ENCODE results near the gene CBLIF.
"Not testable (repeated sequence)": the region's sequence is repeated elsewhere in the genome, so short reads cannot be mapped to it uniquely, and the experiment has no call there.

CBLIF gene

GRCh38 chr11:59845399-59845798 lies at the start of gene CBLIF:
TSS of gene CBLIF (minus strand) at chr11:59845499. CDS start at chr11:59845453, 46 bp downstream.
- DNase-seq (ENCODE audit: low read depth) = no peak

GRCh38 chr11:59894616-59895015 lies 49.3 kb upstream of the CBLIF start:
- DNase-seq (ENCODE audit: low read depth) = no peak

- peak; percentile 40 for DNase-seq (ENCODE audit: low read depth)
Observed at GRCh38 chr11:59891781-59892181, 46.5 kb upstream of the CBLIF start.

GRCh38 chr11:59887156-59887555 lies 41.9 kb upstream of the CBLIF start:
- not testable (repeated sequence) for DNase-seq (ENCODE audit: low read depth)

GRCh38 chr11:59883597-59883996 lies 38.3 kb upstream of the CBLIF start:
- DNase-seq (ENCODE audit: low read depth) = no peak

GRCh38 chr11:59879567-59879966 lies 34.3 kb upstream of the CBLIF start:
- DNase-seq (ENCODE audit: low read depth) = no peak

GRCh38 chr11:59878575-59878974 lies 33.3 kb upstream of the CBLIF start, which contains the start of gene OOSP3:
TSS of gene OOSP3 (plus strand) at chr11:59878782. CDS start at chr11:59878809, 27 bp downstream.
- DNase-seq (ENCODE audit: low read depth) = no peak

- no peak for DNase-seq (ENCODE audit: low read depth)
Observed at GRCh38 chr11:59877784-59878183, 32.5 kb upstream of the CBLIF start.

GRCh38 chr11:59877325-59877724 lies 32.0 kb upstream of the CBLIF start:
- no peak for DNase-seq (ENCODE audit: low read depth)

- DNase-seq (ENCODE audit: low read depth) = no peak
Observed at GRCh38 chr11:59875856-59876519, 30.7 kb upstream of the CBLIF start.

- no peak for DNase-seq (ENCODE audit: low read depth)
Observed at GRCh38 chr11:59872076-59872475, 26.8 kb upstream of the CBLIF start.

- DNase-seq (ENCODE audit: low read depth) = no peak
Observed at GRCh38 chr11:59867946-59868345, 22.6 kb upstream of the CBLIF start.

GRCh38 chr11:59866836-59867235 lies 21.5 kb upstream of the CBLIF start:
- no peak for DNase-seq (ENCODE audit: low read depth)

GRCh38 chr11:59866397-59866796 lies 21.1 kb upstream of the CBLIF start, which contains the start of gene TCN1:
TSS of gene TCN1 (minus strand) at chr11:59866487. CDS start at chr11:59866470, 17 bp downstream.
- DNase-seq (ENCODE audit: low read depth) = peak; percentile 29

GRCh38 chr11:59865031-59865430 lies 19.7 kb upstream of the CBLIF start:
- DNase-seq (ENCODE audit: low read depth) = no peak

GRCh38 chr11:59862252-59862651 lies 17.0 kb upstream of the CBLIF start:
- no peak for DNase-seq (ENCODE audit: low read depth)

GRCh38 chr11:59859673-59860072 lies 14.4 kb upstream of the CBLIF start:
- DNase-seq (ENCODE audit: low read depth) = no peak

- DNase-seq (ENCODE audit: low read depth) = no peak
Observed at GRCh38 chr11:59857439-59858434, 12.4 kb upstream of the CBLIF start.

GRCh38 chr11:59854871-59855270 lies 9.6 kb upstream of the CBLIF start:
- DNase-seq (ENCODE audit: low read depth) = no peak

- not testable (repeated sequence) for DNase-seq (ENCODE audit: low read depth)
Observed at GRCh38 chr11:59851416-59851815, 6.1 kb upstream of the CBLIF start.

GRCh38 chr11:59849551-59849950 lies 4.3 kb upstream of the CBLIF start:
- not testable (repeated sequence) for DNase-seq (ENCODE audit: low read depth)

GRCh38 chr11:59849129-59849528 lies 3.8 kb upstream of the CBLIF start:
- DNase-seq (ENCODE audit: low read depth) = no peak

GRCh38 chr11:59848439-59848838 lies 3.1 kb upstream of the CBLIF start:
- not testable (repeated sequence) for DNase-seq (ENCODE audit: low read depth)
